Peyer's patch (tissue), 4 donors: ENCODE results near the gene ENO3.
A peak's percentile ranks its signal among the peaks of the same experiment; 100 is the strongest.

Source experiments
- POLR2A ChIP-seq, 2 donors: fragments of 450-650 bp; IDR thresholded peaks; one replicate each; pipeline ENCODE4 v1.5.1; 2017; ENCODE audit warnings: antibody characterized with exemption in 2 of 2, mild to moderate bottlenecking in 2 of 2, moderate library complexity in 2 of 2
- TF ChIP-seq, protein P1 (sequence below), 6 experiments: fragments of 450-650 bp in 4 of 6; fragments of 200-600 bp in 2 of 6; sonication (generic) in 1 of 6; IDR thresholded peaks; one replicate each; pipeline ENCODE4 v1.5.1; 2017 to 2019; ENCODE audit warnings: antibody characterized with exemption in 6 of 6, mild to moderate bottlenecking in 3 of 6, moderate library complexity in 1 of 6

DNA sequence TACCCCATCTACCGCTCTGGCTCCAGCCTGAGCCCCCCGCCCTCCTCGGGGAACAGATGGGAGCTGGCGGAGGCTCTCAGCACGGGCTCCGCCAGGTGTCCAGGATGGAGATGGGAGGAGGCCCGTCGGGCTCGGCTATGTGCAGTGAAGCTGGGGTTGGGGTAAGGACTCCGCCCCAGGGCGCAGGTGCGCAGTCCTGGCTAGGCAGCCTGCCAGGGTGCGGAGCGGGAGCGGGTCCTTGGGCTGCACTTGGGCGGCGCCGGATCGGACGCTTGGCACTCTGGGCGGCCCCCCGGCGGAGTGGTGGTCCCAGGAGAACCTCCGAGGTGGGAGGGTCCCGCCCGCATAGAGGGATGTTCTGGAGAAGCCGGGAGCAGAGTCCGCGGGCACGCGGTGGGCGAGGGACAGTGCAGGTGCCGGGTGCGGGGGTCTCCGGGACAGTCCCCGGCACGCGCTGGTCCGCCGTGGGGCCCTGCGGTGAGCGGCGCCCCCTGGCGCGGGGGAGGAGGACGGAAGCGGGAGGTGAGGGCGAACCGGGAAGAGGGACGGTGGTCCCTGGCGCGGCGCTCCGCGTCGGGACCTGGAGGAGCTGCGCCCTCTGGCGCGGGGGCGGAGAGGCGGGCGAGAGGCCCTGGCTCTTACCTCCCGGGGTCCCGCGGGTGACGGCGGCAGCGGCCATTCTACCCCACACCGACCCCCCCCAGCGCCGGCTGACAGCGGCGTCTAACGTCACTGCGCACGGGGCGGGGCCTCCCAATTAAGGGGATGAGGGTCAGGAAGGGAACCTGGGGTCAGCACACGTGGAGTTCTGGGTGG, 36.2 kb downstream of the ENO3 start, which contains the start of gene CAMTA2:
- TF ChIP-seq, protein P1, sequence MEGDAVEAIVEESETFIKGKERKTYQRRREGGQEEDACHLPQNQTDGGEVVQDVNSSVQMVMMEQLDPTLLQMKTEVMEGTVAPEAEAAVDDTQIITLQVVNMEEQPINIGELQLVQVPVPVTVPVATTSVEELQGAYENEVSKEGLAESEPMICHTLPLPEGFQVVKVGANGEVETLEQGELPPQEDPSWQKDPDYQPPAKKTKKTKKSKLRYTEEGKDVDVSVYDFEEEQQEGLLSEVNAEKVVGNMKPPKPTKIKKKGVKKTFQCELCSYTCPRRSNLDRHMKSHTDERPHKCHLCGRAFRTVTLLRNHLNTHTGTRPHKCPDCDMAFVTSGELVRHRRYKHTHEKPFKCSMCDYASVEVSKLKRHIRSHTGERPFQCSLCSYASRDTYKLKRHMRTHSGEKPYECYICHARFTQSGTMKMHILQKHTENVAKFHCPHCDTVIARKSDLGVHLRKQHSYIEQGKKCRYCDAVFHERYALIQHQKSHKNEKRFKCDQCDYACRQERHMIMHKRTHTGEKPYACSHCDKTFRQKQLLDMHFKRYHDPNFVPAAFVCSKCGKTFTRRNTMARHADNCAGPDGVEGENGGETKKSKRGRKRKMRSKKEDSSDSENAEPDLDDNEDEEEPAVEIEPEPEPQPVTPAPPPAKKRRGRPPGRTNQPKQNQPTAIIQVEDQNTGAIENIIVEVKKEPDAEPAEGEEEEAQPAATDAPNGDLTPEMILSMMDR (IDR thresholded peaks at IDR 0.05): peak; percentile 65 to 86 (median 76)
- TF ChIP-seq POLR2A (IDR thresholded peaks at IDR 0.05): peak; percentile 68 to 73
